ENCODE measurements around the gene SANBR. TPM values are rescaled to one million over a fixed set of nuclear protein-coding genes. Genes with fewer than 3 reads are reported as not detected.
"Not testable (repeated sequence)": the region's sequence is repeated elsewhere in the genome, so short reads cannot be mapped to it uniquely, and the experiment has no call there.

The SANBR gene
- 6.9 TPM for total RNA-seq
- long read RNA-seq, full-length matches to known transcripts, result 5 of 8 reads
- long read RNA-seq, partial matches to known transcripts, result 0 of 8 reads
- long read RNA-seq, other reads (novel, unspliced or antisense), result 3 of 8 reads

DNA sequence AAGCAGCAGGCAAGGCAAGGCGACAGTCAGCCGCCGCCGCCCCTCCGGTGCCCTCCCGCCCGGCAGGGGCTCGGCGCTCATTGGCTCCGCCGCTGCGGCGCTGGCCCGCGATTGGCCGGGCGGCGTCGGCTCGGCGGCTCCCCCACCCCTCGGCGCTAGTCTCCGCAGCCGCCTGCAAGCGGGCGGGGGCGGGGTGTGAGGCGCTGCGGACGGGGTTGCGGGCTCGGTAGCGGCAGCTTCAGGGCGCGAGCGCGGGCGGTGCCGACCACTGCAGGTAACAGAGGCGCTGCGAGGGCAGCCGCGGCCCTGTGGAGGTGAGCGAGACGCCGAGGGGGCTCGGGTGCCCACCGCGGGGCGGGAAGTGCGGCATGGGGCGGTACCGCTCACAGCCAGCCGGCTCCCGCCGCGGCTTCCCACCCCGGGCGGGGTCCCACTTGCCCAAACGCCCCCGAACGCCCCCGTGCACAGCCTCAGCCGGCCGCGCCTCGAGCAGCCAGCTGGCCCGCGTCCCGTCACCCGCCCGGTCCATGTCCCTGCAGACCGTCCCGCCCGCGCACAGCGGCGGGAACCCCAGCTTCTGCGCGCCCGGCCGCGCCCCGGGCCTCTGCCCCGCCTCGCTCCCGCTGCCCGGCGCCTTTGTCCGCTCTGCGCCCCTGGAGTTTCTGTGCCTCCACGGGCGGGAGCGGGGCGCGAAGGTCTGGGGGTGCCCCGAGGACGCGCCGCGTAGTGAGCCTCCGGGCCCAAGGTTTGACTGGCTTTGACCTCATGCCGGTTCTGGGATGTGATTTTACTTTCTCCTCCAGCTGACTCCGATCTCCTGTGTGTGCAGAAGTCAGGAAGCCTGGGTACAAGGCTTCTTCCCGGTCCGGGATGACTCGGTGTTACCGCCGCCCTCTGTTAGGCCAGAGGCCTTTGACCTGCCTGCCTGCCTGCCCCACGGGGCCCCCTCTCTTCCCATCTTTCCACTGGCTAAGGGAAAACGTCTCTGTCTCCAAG lies at the start of gene SANBR:
Gene SANBR, plus strand, starts transcription at position 158 of the 996 bp plus-strand sequence. CDS start 4,480 bp downstream, outside the sequence.
- ATAC-seq (peak; percentile 99), DNase-seq (ENCODE audit: missing footprints) (peak; percentile 94)
- intact Hi-C loops (cut with DNase I), result loop anchor here (2.0 to 5.0 kb wide), 2 partner anchors 49 to 111 kb away; partner anchors contain the start of genes PEX13 and PUS10

DNA sequence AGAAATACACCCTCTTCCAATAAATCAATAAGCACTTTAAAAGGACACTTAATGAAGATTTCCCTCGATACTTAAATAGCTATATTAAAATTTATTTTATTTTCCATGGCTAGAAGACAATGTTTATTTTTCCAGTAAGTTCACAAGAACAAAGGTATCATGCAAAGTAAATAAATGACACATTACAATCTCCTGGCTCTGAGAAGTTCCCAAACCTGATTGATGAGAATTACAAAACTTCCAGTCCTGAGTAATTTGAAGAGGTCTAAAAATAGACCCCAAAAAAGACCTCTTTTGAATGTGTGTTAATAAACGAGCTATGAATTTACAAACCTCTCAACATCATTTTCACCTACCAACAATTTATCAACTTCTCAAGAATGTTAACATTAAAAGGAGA lies 49.7 kb upstream of the SANBR start:
- ATAC-seq (no peak), DNase-seq (ENCODE audit: missing footprints) (no peak)
- intact Hi-C loops (cut with DNase I), result loop anchor here (2.0 to 5.0 kb wide), 2 partner anchors 51 to 133 kb away; partner anchors contain the start of gene SANBR

DNA sequence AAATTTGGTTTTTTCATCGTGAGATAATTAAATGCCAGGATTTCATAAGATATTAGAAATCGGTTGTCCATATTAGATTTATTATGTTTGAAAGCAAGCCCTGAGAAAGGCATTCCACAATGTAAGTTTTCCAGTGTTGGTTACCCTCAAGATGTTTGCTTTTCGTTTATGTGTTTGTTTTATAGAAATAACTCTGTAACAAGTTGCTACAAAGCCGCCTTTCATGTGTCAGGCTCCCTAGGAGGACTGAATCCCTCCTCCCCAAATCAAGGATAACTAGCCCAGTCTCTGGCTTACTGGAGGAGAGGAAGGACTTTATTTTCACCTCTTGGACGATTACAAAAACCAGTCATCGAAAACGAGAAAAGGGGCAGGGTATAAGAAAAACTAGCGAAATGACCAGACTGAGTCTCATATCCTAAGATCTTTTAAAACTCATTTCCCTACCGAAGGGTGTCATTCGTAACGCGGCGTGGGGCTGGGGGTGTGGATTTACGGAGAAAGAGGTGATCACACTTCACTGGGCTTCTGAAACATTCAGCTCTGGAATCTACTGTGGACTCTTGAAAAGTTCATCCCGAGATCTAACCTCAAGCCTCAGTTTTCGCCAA lies 49.2 kb upstream of the SANBR start:
- DNase-seq (ENCODE audit: missing footprints), result no peak
- ATAC-seq, result no peak
- intact Hi-C loops (cut with DNase I), result loop anchor here (2.0 to 5.0 kb wide), 2 partner anchors 51 to 134 kb away; partner anchors contain the start of gene SANBR

DNA sequence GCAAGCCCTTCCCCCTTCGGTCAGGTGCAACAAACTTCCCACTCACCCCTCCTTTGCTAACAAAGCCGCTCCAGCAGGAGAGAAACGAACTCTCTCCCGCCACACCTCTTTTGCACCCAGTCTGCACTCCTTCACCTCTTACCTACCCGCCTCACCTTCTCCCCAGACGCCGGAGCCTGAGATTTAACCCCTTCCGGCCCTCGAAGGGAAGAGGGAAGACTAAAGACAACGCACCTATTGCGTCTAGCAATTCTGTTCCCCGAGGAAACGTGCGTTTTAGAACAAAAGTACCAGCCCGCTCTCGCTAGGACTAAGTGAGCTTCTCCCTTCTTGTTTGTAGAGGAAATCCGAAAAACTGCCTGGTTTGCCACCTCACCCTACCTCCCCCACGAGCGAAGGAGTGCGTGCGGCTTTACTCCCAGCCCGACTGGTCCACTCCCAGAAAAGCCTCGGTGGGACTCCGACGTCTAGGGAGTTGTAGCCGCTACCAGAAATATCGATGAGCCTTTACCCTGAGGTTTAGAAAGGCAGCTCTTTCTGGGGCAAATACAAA lies 48.6 kb upstream of the SANBR start:
- DNase-seq (ENCODE audit: missing footprints) (peak; percentile 72), ATAC-seq (peak; percentile 89)
- intact Hi-C loops (cut with DNase I), result loop anchor here (2.0 to 5.0 kb wide), 2 partner anchors 50 to 134 kb away; partner anchors contain the start of gene SANBR

DNA sequence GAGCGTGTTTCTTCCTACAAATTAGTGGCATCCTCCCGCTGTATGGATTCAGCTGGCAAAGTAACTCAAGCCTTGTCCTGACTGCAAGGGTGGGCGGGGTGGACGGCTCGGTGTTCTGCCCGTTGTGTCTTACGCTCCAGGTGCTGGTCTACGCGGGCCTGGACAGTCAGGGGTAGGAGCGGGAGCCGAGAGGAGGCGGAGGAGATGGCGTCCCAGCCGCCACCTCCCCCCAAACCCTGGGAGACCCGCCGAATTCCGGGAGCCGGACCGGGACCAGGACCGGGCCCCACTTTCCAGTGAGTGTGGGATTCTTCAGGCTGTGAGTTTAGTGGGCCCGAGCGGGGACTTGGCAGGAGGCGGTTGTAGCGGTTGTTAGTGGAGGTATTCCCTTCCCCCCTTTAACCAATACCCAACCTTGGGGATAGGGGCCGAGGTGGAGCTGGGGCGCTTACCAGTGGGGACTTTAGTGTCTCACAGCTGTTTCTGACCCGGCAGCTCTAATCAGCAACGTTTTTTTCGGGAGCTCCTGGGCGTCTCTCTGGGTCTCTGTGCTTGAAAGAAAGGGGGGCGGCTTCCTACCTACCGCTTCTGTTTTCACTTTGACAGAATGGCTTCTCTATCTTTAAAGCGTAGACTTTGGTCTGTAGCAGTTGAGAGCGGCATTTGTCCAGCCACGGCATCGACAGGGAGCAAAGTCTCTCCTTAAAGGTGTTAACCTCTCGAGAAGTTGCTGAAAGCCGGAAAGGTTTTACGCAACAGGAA lies 47.9 kb upstream of the SANBR start, which contains the start of the genes PEX13 and PUS10:
Gene PEX13, plus strand, starts transcription at position 165 of the 762 bp plus-strand sequence. Its CDS starts 40 bp downstream, at position 205.
Gene PUS10, minus strand, starts transcription at position 700 of the 762 bp plus-strand sequence. CDS start 6,365 bp downstream, outside the sequence.
- intact Hi-C loops (cut with DNase I), result loop anchor here (2.0 to 5.0 kb wide), 2 partner anchors 50 to 135 kb away; partner anchors contain the start of gene SANBR
- ATAC-seq (peak; percentile 98), DNase-seq (ENCODE audit: missing footprints) (peak; percentile 85)

DNA sequence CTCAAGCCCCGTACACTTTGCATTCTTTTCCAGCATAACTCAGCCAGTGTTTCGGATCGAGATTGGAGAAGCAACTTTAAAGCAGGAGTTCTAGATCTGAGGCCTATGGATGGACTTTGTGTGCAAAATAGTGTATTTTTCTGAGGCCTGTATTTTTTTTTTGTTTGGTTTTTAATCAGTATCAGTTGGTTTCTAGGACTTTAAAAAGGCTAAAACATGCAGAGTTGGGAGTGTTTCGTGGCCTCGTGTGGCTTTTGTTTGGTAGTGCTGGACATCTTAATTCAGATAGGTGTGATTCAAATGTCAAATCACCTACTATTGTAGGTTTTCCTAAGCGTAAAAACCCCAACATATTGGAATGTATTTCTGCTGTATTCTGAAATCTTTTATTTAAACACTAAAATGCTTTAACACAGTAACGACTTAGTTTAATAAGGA lies 47.3 kb upstream of the SANBR start:
- intact Hi-C loops (cut with DNase I), result loop anchor here (5.0 kb wide), 1 partner anchor 49 kb away; the partner anchor contains the start of gene SANBR
- ATAC-seq (no peak), DNase-seq (ENCODE audit: missing footprints) (no peak)

DNA sequence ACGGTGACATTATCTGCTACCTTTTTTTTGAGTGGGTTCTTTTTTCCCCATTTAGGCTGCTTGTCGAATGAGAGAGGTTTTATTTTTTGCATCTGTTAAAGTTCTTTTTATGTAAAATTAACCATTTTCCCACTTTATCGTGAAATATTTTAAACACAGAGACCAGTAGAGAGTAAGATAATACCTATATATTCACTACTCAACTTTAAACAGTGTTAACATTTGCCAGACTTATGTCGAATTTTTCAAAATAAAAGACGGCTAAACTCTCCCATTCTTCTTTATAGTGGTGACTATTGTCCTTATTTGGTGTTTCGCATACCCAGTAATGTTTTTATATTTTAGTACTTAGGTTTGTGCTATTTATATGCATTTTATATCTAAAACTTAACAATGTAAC lies 46.9 kb upstream of the SANBR start:
- DNase-seq (ENCODE audit: missing footprints) (no peak), ATAC-seq (no peak)
- intact Hi-C loops (cut with DNase I), result loop anchor here (5.0 kb wide), 1 partner anchor 49 kb away; the partner anchor contains the start of gene SANBR

DNA sequence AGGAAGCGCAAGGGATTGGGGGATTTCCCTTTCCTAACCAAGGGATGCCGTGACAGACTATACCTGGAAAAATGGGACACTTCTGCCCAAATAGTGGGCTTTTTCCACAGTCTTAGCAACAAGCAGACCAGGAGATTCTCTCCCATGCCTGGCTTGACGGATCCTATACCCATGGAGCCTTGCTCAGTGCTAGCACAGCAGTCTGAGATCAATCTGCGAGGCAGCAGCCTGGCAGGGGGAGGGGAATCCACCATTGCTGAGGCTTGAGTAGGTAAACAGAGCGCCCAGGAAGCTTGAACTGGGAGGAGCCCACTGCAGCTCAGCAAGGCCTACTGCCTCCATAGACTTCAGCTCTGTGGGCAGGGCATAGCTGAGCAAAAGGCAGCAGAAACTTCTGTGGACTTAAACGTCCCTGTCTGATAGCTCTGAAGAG lies 44.4 kb upstream of the SANBR start:
- intact Hi-C loops (cut with DNase I), result no loop called here
- ATAC-seq (no peak), DNase-seq (ENCODE audit: missing footprints) (no peak)

DNA sequence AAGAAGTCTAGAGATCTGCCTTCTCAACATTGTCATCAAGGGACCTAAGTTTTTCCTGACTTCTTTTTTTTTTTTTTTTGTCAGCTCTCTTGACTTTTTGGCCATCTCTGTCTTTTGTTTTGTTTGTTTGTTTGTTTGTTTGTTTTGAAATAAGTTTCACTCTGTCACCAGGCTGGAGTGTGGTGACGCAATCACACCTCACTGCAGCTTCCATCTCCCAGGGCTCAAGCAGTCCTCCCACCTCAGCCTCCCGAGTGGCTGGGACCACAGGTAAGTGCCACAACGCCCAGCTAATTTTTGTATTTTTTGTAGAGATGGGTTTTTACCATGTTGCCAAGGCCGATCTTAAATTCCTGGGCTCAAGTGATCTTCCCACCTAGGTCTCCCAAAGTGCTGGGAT lies 42.0 kb upstream of the SANBR start:
- DNase-seq (ENCODE audit: missing footprints) (no peak), ATAC-seq (no peak)
- intact Hi-C loops (cut with DNase I), result no loop called here

DNA sequence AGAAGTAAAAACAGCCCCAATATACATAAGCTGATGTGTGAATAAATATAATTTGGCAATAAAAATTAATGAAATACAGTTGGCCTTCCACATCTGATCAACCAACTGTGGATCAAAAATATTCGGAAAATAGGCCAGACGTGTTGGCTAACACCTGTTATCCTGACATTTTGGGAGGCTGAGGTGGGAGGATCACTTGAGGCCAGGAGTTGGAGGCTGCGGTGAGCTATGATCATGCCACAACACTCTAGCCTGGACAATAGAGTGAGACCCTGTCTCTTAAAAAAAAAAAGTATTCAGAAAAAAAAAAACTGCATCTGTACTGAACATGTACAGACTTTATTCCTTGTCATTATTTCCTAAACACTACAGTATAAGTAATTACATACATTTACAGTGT lies 36.1 kb upstream of the SANBR start:
- no peak for DNase-seq (ENCODE audit: missing footprints)
- intact Hi-C loops (cut with DNase I), result no loop called here
- no peak for ATAC-seq

DNA sequence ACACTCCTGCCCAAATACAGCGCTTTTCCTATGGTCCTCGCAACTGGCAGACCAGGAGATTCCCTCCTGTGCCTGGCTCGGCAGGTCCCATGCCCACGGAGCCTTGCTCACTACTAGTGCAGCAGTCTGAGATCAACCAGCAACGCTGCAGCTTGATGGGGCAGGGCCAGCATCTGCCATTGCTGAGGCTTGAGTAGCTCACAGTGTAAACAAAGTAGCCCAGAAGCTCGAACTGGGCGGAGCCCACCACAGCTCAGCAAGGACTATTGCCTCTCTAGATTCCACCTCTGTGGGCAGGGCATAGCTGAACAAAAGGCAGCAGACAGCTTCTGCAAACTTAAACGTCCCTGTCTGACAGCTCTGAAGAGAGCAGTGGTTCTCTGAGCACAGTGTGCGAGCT lies 31.1 kb upstream of the SANBR start:
- ATAC-seq; intact Hi-C loops (cut with DNase I); DNase-seq (ENCODE audit: missing footprints): not testable (repeated sequence)

DNA sequence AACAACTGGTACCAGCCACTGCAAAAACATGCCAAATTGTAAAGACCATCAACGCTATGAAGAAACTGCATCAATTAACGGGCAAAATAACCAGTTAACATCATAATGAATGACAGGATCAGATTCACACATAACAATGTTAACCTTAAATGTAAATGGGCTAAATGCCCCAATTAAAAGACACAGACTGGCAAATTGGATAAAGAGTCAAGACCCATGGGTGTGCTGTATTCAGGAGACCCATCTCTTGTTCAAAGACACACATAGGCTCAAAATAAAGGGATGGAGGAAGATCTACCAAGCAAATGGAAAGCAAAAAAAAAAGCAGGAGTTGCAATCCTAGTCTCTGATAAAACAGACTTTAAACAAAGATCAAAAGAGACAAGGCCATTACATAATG lies 29.0 kb upstream of the SANBR start:
- ATAC-seq; intact Hi-C loops (cut with DNase I); DNase-seq (ENCODE audit: missing footprints): not testable (repeated sequence)

DNA sequence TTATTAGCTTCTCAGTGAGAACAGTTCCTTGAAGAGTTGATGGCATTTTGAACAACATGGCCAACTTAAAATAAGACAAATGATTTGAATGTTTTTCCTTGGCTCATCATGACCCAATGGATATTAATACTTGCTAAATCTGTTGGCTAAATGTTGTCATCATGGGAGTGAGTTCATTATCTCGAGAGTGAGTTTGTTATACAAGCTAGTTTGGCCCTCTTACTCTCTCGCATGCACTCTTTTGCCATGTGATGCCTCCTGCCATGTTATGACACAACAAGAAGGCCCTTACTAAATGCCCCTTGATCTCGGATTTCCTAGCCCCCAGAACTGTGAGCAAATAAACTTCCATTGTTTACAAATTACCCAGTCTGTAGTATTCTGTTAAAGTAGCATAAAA lies 22.9 kb upstream of the SANBR start:
- no peak for DNase-seq (ENCODE audit: missing footprints)
- intact Hi-C loops (cut with DNase I), result no loop called here
- no peak for ATAC-seq

DNA sequence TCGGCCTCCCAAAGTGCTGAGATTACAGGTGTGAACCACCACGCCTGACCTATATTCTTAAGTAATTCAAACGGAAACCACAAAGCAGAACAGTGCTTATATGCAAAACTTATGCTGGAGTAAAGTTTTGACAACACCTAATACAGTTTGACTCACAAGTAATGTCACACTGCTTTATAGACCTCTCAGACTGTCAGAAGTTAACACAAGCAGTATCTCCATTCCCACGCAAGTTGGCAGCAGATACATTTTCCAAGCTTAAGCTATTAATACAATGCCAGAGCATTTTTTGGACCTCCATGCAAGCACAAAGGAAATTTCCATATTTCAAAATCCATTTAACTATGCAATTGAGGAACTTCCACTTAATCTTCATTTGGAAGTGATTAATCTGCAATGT lies 21.0 kb upstream of the SANBR start:
- DNase-seq (ENCODE audit: missing footprints), result no peak
- intact Hi-C loops (cut with DNase I), result no loop called here
- ATAC-seq, result peak; percentile 79

DNA sequence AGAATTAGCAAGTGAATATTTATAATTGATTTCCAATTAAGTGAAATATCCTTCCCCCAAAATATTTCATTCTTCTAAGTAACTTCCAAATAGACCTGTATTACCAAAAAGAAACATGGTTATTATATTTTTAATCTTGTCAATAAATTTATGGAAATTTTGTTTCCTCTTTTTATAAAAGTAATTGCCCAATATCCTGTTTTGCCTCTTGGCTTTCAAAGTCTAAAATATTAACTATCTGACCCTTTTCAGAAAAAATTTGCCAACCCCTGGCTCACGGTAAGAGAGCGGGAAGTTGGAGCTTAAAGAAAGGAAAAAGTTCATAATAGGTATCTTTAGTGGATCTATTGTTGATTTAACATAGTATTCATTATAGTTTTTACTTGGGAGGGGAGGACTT lies 20.4 kb upstream of the SANBR start:
- no peak for DNase-seq (ENCODE audit: missing footprints)
- ATAC-seq, result no peak
- intact Hi-C loops (cut with DNase I), result no loop called here

DNA sequence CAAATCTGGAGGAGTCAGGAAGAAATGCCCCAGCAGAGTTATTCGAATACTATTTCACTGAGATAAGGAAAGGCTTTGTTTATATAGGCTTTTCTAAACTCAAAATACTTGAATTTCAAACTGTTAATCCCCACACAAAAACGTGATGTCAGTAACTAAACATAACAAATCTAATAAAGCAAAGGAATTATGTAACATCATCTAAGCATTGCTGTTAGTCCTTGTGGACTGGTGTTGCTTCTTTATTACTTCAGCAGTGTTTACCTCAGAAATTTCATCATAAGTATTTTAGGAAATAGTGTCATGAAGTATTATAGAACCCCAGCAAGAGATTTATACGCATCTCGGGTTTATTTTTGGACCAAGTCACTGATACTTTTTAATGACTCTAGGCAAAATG lies 19.7 kb upstream of the SANBR start:
- no peak for DNase-seq (ENCODE audit: missing footprints)
- intact Hi-C loops (cut with DNase I), result no loop called here
- peak; percentile 29 for ATAC-seq

DNA sequence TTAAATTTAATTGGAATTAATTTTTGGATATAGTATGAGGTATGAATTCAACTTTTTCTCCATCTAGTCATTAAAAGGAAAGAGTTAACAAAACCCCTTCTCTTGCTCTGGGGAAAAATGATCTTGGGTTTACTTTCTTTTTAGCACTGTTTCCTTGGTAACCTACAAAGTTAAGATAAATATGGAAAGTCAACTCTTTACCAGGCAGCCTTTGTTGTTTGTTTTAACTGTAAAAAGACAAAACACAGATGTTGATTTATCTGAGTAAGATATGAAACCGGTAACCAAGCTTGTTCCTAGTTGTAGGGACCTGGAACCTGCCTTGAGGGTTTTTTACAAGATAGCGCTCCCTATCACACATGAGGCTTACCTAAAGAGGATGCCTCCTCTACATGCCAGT lies 10.1 kb upstream of the SANBR start:
- DNase-seq (ENCODE audit: missing footprints) (no peak), ATAC-seq (no peak)
- intact Hi-C loops (cut with DNase I), result no loop called here

DNA sequence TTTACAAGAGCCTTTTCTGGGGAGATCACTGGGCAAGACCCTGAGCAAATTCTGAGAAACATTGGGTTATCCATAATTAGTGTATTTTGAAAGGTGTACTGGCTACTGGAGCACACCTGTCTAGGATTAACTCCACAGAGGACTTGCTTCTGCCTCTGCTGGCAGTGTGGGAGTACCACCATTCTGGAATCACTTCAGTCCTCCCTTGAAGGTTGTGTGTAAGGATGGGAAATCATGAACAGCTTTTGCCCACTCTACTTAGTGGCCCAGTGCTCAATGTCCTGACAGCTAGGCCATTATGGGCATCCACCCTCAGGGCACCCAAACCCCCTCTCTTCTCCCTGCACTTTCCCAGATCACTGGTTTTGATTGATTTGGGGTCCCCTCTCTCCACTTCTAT lies 8.1 kb upstream of the SANBR start:
- DNase-seq (ENCODE audit: missing footprints), result no peak
- no peak for ATAC-seq
- intact Hi-C loops (cut with DNase I), result no loop called here

All from Right ventricle myocardium inferior (tissue), 1 donor.